Measurements from ENCODE around the gene FHOD3.

Gene FHOD3

GRCh38 chr18:36295880-36296301 is 1.6 kb upstream of the FHOD3 start:
- Histone ChIP-seq H3K27me3 (ENCODE audit: control insufficient read depth, insufficient read depth, low read length) (peaks cover 57% of the 10 kb centered on the region), H3K27ac (ENCODE audit: low read depth, low read length) (no peak overlapping the region), H3K4me3 (ENCODE audit: low read depth, low read length) (peak overlapping the region; percentile 45)

GRCh38 chr18:36296650-36297416 is 680 bp upstream of the FHOD3 start:
- peak overlapping the region; percentile 61 for H3K27ac ChIP-seq (ENCODE audit: low read depth, low read length)
- H3K4me1 ChIP-seq (ENCODE audit: control insufficient read depth, insufficient read depth, low read length): peaks cover 7% of the 10 kb centered on the region; the same call in 1 of the 2 replicates
- no peaks in the 10 kb centered on the region for H3K36me3 ChIP-seq (ENCODE audit: control insufficient read depth, insufficient read depth, low read length)
- H3K9ac ChIP-seq (ENCODE audit: low read depth, low read length): peak overlapping the region; percentile 64; the same call in 1 of the 2 replicates
- no peaks in the 10 kb centered on the region for H3K9me3 ChIP-seq (ENCODE audit: control insufficient read depth, insufficient read depth, low read length)
- H3K4me3 ChIP-seq (ENCODE audit: low read depth, low read length): peak overlapping the region; percentile 82
- peaks cover 57% of the 10 kb centered on the region for H3K27me3 ChIP-seq (ENCODE audit: control insufficient read depth, insufficient read depth, low read length)

More at GRCh38 chr18:36295880-36296301, 1.6 kb upstream of the FHOD3 start:
- Histone ChIP-seq H3K9me3 (ENCODE audit: control insufficient read depth, insufficient read depth, low read length) (no peaks in the 10 kb centered on the region), H3K9ac (ENCODE audit: low read depth, low read length) (no peak overlapping the region), H3K4me1 (ENCODE audit: control insufficient read depth, insufficient read depth, low read length) (peaks cover 7% of the 10 kb centered on the region; the same call in 1 of the 2 replicates), H3K36me3 (ENCODE audit: control insufficient read depth, insufficient read depth, low read length) (no peaks in the 10 kb centered on the region)

GRCh38 chr18:36298126-36298741 is 721 bp downstream of the FHOD3 start:
- Histone ChIP-seq H3K27me3 (ENCODE audit: control insufficient read depth, insufficient read depth, low read length) (peaks cover 53% of the 10 kb centered on the region), H3K9me3 (ENCODE audit: control insufficient read depth, insufficient read depth, low read length) (no peaks in the 10 kb centered on the region), H3K4me3 (ENCODE audit: low read depth, low read length) (peak overlapping the region; percentile 82), H3K4me1 (ENCODE audit: control insufficient read depth, insufficient read depth, low read length) (peaks cover 12% of the 10 kb centered on the region), H3K27ac (ENCODE audit: low read depth, low read length) (no peak overlapping the region), H3K9ac (ENCODE audit: low read depth, low read length) (no peak overlapping the region), H3K36me3 (ENCODE audit: control insufficient read depth, insufficient read depth, low read length) (no peaks in the 10 kb centered on the region)

GRCh38 chr18:36299015-36299414 is 1.5 kb downstream of the FHOD3 start:
- no peak overlapping the region for H3K27ac ChIP-seq (ENCODE audit: low read depth, low read length)
- H3K36me3 ChIP-seq (ENCODE audit: control insufficient read depth, insufficient read depth, low read length): no peaks in the 10 kb centered on the region
- H3K9ac ChIP-seq (ENCODE audit: low read depth, low read length): no peak overlapping the region
- H3K9me3 ChIP-seq (ENCODE audit: control insufficient read depth, insufficient read depth, low read length): no peaks in the 10 kb centered on the region
- H3K27me3 ChIP-seq (ENCODE audit: control insufficient read depth, insufficient read depth, low read length): peaks cover 46% of the 10 kb centered on the region
- H3K4me1 ChIP-seq (ENCODE audit: control insufficient read depth, insufficient read depth, low read length): peaks cover 17% of the 10 kb centered on the region
- H3K4me3 ChIP-seq (ENCODE audit: low read depth, low read length): peak overlapping the region; percentile 82

- H3K27ac ChIP-seq (ENCODE audit: low read depth, low read length): no peak overlapping the region
- H3K36me3 ChIP-seq (ENCODE audit: control insufficient read depth, insufficient read depth, low read length): no peaks in the 10 kb centered on the region
- no peak overlapping the region for H3K4me3 ChIP-seq (ENCODE audit: low read depth, low read length)
- H3K4me1 ChIP-seq (ENCODE audit: control insufficient read depth, insufficient read depth, low read length): peaks cover 17% of the 10 kb centered on the region
- H3K9me3 ChIP-seq (ENCODE audit: control insufficient read depth, insufficient read depth, low read length): no peaks in the 10 kb centered on the region
- H3K9ac ChIP-seq (ENCODE audit: low read depth, low read length): no peak overlapping the region
- peaks cover 34% of the 10 kb centered on the region for H3K27me3 ChIP-seq (ENCODE audit: control insufficient read depth, insufficient read depth, low read length)
Observed at GRCh38 chr18:36300211-36300610, 2.7 kb downstream of the FHOD3 start.

- Histone ChIP-seq H3K9me3 (ENCODE audit: control insufficient read depth, insufficient read depth, low read length) (no peaks in the 10 kb centered on the region), H3K36me3 (ENCODE audit: control insufficient read depth, insufficient read depth, low read length) (no peaks in the 10 kb centered on the region), H3K27me3 (ENCODE audit: control insufficient read depth, insufficient read depth, low read length) (peaks cover 22% of the 10 kb centered on the region), H3K27ac (ENCODE audit: low read depth, low read length) (no peak overlapping the region), H3K4me3 (ENCODE audit: low read depth, low read length) (no peak overlapping the region), H3K9ac (ENCODE audit: low read depth, low read length) (no peak overlapping the region), H3K4me1 (ENCODE audit: control insufficient read depth, insufficient read depth, low read length) (peaks cover 17% of the 10 kb centered on the region)
Observed at GRCh38 chr18:36301884-36302283, 4.4 kb downstream of the FHOD3 start.

- Histone ChIP-seq H3K27me3 (ENCODE audit: control insufficient read depth, insufficient read depth, low read length) (peaks cover 20% of the 10 kb centered on the region), H3K36me3 (ENCODE audit: control insufficient read depth, insufficient read depth, low read length) (no peaks in the 10 kb centered on the region), H3K27ac (ENCODE audit: low read depth, low read length) (no peak overlapping the region), H3K4me3 (ENCODE audit: low read depth, low read length) (no peak overlapping the region), H3K9me3 (ENCODE audit: control insufficient read depth, insufficient read depth, low read length) (no peaks in the 10 kb centered on the region), H3K9ac (ENCODE audit: low read depth, low read length) (no peak overlapping the region), H3K4me1 (ENCODE audit: control insufficient read depth, insufficient read depth, low read length) (peaks cover 17% of the 10 kb centered on the region)
Observed at GRCh38 chr18:36302676-36303075, 5.2 kb downstream of the FHOD3 start.

- no peaks in the 10 kb centered on the region for H3K36me3 ChIP-seq (ENCODE audit: control insufficient read depth, insufficient read depth, low read length)
- H3K27me3 ChIP-seq (ENCODE audit: control insufficient read depth, insufficient read depth, low read length): peaks cover 19% of the 10 kb centered on the region
- H3K9me3 ChIP-seq (ENCODE audit: control insufficient read depth, insufficient read depth, low read length): no peaks in the 10 kb centered on the region
- H3K4me1 ChIP-seq (ENCODE audit: control insufficient read depth, insufficient read depth, low read length): peaks cover 17% of the 10 kb centered on the region
- no peak overlapping the region for H3K27ac ChIP-seq (ENCODE audit: low read depth, low read length)
- H3K9ac ChIP-seq (ENCODE audit: low read depth, low read length): no peak overlapping the region
- H3K4me3 ChIP-seq (ENCODE audit: low read depth, low read length): no peak overlapping the region
Observed at GRCh38 chr18:36303211-36303844, 5.8 kb downstream of the FHOD3 start.

GRCh38 chr18:36304723-36305122 is 7.2 kb downstream of the FHOD3 start:
- Histone ChIP-seq H3K27ac (ENCODE audit: low read depth, low read length) (no peak overlapping the region), H3K9me3 (ENCODE audit: control insufficient read depth, insufficient read depth, low read length) (no peaks in the 10 kb centered on the region), H3K9ac (ENCODE audit: low read depth, low read length) (no peak overlapping the region), H3K4me3 (ENCODE audit: low read depth, low read length) (no peak overlapping the region), H3K27me3 (ENCODE audit: control insufficient read depth, insufficient read depth, low read length) (peaks cover 5% of the 10 kb centered on the region), H3K36me3 (ENCODE audit: control insufficient read depth, insufficient read depth, low read length) (no peaks in the 10 kb centered on the region), H3K4me1 (ENCODE audit: control insufficient read depth, insufficient read depth, low read length) (peaks cover 21% of the 10 kb centered on the region)

GRCh38 chr18:36305375-36305774 is 7.9 kb downstream of the FHOD3 start:
- Histone ChIP-seq H3K9ac (ENCODE audit: low read depth, low read length) (no peak overlapping the region), H3K9me3 (ENCODE audit: control insufficient read depth, insufficient read depth, low read length) (no peaks in the 10 kb centered on the region), H3K4me3 (ENCODE audit: low read depth, low read length) (no peak overlapping the region), H3K27ac (ENCODE audit: low read depth, low read length) (no peak overlapping the region), H3K27me3 (ENCODE audit: control insufficient read depth, insufficient read depth, low read length) (no peaks in the 10 kb centered on the region), H3K4me1 (ENCODE audit: control insufficient read depth, insufficient read depth, low read length) (peaks cover 26% of the 10 kb centered on the region), H3K36me3 (ENCODE audit: control insufficient read depth, insufficient read depth, low read length) (no peaks in the 10 kb centered on the region)

GRCh38 chr18:36307513-36307912 is 10.0 kb downstream of the FHOD3 start:
- H3K27me3 ChIP-seq (ENCODE audit: control insufficient read depth, insufficient read depth, low read length): no peaks in the 10 kb centered on the region
- no peak overlapping the region for H3K9ac ChIP-seq (ENCODE audit: low read depth, low read length)
- H3K36me3 ChIP-seq (ENCODE audit: control insufficient read depth, insufficient read depth, low read length): no peaks in the 10 kb centered on the region
- no peak overlapping the region for H3K27ac ChIP-seq (ENCODE audit: low read depth, low read length)
- no peaks in the 10 kb centered on the region for H3K9me3 ChIP-seq (ENCODE audit: control insufficient read depth, insufficient read depth, low read length)
- H3K4me3 ChIP-seq (ENCODE audit: low read depth, low read length): no peak overlapping the region
- peaks cover 26% of the 10 kb centered on the region for H3K4me1 ChIP-seq (ENCODE audit: control insufficient read depth, insufficient read depth, low read length)
